OCI-LY7 (cell line): ENCODE measurements around the gene PPRC1.

ENCODE experiments used
- CTCF ChIP-seq: fragments of 200-600 bp; sonication (generic); conservative IDR thresholded peaks from 2 replicates; pipeline ENCODE4 v1.5.1; 2014; ENCODE audit warnings: mild to moderate bottlenecking, antibody characterized with exemption, low read length, moderate library complexity, mixed read lengths
- EZH2phosphoT487 ChIP-seq: fragments of 200-600 bp; sonication (generic); IDR thresholded peaks from 2 replicates; pipeline ENCODE4 v1.6.1; 2018; ENCODE audit warnings: low read depth, borderline replicate concordance, mild to moderate bottlenecking, mixed run types, antibody characterized with exemption, low read length, moderate library complexity, mixed read lengths

GRCh38 chr10:102150970-102151773, 18.3 kb downstream of the PPRC1 start:
- TF ChIP-seq CTCF (no peak), EZH2phosphoT487 (no peak)
